ENCODE measurements around the gene FDXACB1.
"Not testable (repeated sequence)": the region's sequence is repeated elsewhere in the genome, so short reads cannot be mapped to it uniquely, and the experiment has no call there.

FDXACB1 gene

GRCh38 chr11:111910676-111911562, 32.0 kb upstream of the FDXACB1 start:
- no peak for DNase-seq (ENCODE audit: low read depth, low spot score)
- H3K27ac ChIP-seq: peak overlapping the region; percentile 65

- no peak overlapping the region for H3K27ac ChIP-seq
- no peak for DNase-seq (ENCODE audit: low read depth, low spot score)
Measured at GRCh38 chr11:111909378-111909777, 30.4 kb upstream of the FDXACB1 start.

- no peak for DNase-seq (ENCODE audit: low read depth, low spot score)
- H3K27ac ChIP-seq: no peak overlapping the region
Measured at GRCh38 chr11:111908639-111909305, 29.8 kb upstream of the FDXACB1 start.

GRCh38 chr11:111906680-111907079, 27.7 kb upstream of the FDXACB1 start:
- DNase-seq (ENCODE audit: low read depth, low spot score): no peak
- H3K27ac ChIP-seq: no peak overlapping the region

- no peak overlapping the region for H3K27ac ChIP-seq
- no peak for DNase-seq (ENCODE audit: low read depth, low spot score)
Measured at GRCh38 chr11:111905411-111905810, 26.4 kb upstream of the FDXACB1 start.

- no peak overlapping the region for H3K27ac ChIP-seq
- DNase-seq (ENCODE audit: low read depth, low spot score): no peak
Measured at GRCh38 chr11:111886844-111887243, 7.9 kb upstream of the FDXACB1 start.

- DNase-seq (ENCODE audit: low read depth, low spot score): no peak
- no peak overlapping the region for H3K27ac ChIP-seq
Measured at GRCh38 chr11:111886032-111886431, 7.1 kb upstream of the FDXACB1 start.

- H3K27ac ChIP-seq; DNase-seq (ENCODE audit: low read depth, low spot score): not testable (repeated sequence)
Measured at GRCh38 chr11:111885053-111885452, 6.1 kb upstream of the FDXACB1 start.

- no peak overlapping the region for H3K27ac ChIP-seq
- DNase-seq (ENCODE audit: low read depth, low spot score): no peak
Measured at GRCh38 chr11:111882202-111882601, 3.2 kb upstream of the FDXACB1 start.

- H3K27ac ChIP-seq: peak overlapping the region; percentile 95
- no peak for DNase-seq (ENCODE audit: low read depth, low spot score)
Measured at GRCh38 chr11:111879637-111879960, 634 bp upstream of the FDXACB1 start.

GRCh38 chr11:111878385-111878848, 548 bp downstream of the FDXACB1 start:
- no peak for DNase-seq (ENCODE audit: low read depth, low spot score)

GRCh38 chr11:111871693-111872161, 7.2 kb downstream of the FDXACB1 start:
- H3K27ac ChIP-seq: peak overlapping the region; percentile 63
- DNase-seq (ENCODE audit: low read depth, low spot score): no peak

More at GRCh38 chr11:111878385-111878848, 548 bp downstream of the FDXACB1 start:
- H3K27ac ChIP-seq: peak overlapping the region; percentile 95

- peak within 1 kb of the TSS; percentile 63 for H3K27ac ChIP-seq
- no peak for DNase-seq (ENCODE audit: low read depth, low spot score)
Measured at GRCh38 chr11:111870886-111871692, 7.9 kb downstream of the FDXACB1 start, which contains the start of gene ALG9. Gene ALG9, minus strand, starts transcription at chr11:111871581. Its CDS starts 99 bp downstream, at chr11:111871482.

GRCh38 chr11:111870522-111870885, 8.5 kb downstream of the FDXACB1 start:
- no peak for DNase-seq (ENCODE audit: low read depth, low spot score)
- peak overlapping the region; percentile 63 for H3K27ac ChIP-seq

GRCh38 chr11:111870113-111870512, 8.9 kb downstream of the FDXACB1 start:
- H3K27ac ChIP-seq: peak overlapping the region; percentile 63

GRCh38 chr11:111860257-111860656, 18.7 kb downstream of the FDXACB1 start:
- DNase-seq (ENCODE audit: low read depth, low spot score): no peak
- no peak overlapping the region for H3K27ac ChIP-seq

More at GRCh38 chr11:111870113-111870512, 8.9 kb downstream of the FDXACB1 start:
- no peak for DNase-seq (ENCODE audit: low read depth, low spot score)

GRCh38 chr11:111855506-111855905, 23.5 kb downstream of the FDXACB1 start:
- no peak for DNase-seq (ENCODE audit: low read depth, low spot score)
- H3K27ac ChIP-seq: no peak overlapping the region

GRCh38 chr11:111852103-111852502, 26.9 kb downstream of the FDXACB1 start:
- H3K27ac ChIP-seq: no peak overlapping the region

GRCh38 chr11:111851636-111852035, 27.3 kb downstream of the FDXACB1 start:
- no peak for DNase-seq (ENCODE audit: low read depth, low spot score)

More at GRCh38 chr11:111852103-111852502, 26.9 kb downstream of the FDXACB1 start:
- DNase-seq (ENCODE audit: low read depth, low spot score): no peak

GRCh38 chr11:111851067-111851466, 27.9 kb downstream of the FDXACB1 start:
- no peak overlapping the region for H3K27ac ChIP-seq
- no peak for DNase-seq (ENCODE audit: low read depth, low spot score)

More at GRCh38 chr11:111851636-111852035, 27.3 kb downstream of the FDXACB1 start:
- H3K27ac ChIP-seq: no peak overlapping the region

All from epithelial cell of prostate (primary cell).